GM12878 (cell line): ENCODE measurements around the gene HDAC7.

ENCODE experiments used
- POLR2A ChIP-seq: IDR thresholded peaks from 2 replicates; pipeline ENCODE4 v1.6.1; 2011; ENCODE audit warnings: low read depth, mild to moderate bottlenecking, low read length
- RELA ChIP-seq: fragments of 450-650 bp; IDR thresholded peaks from 2 replicates; pipeline ENCODE4 v1.8.0; 2014; ENCODE audit warnings: borderline replicate concordance; ENCODE audit not compliant: partially characterized antibody
- TF ChIP-seq, protein P1 (sequence below), 3 experiments: IDR thresholded peaks in 2 of 3; conservative IDR thresholded peaks in 1 of 3; 2 replicates each; pipeline ENCODE4 v1.5.1; 2011; ENCODE audit warnings: low read depth in 3 of 3, low read length in 3 of 3, mild to moderate bottlenecking in 3 of 3, control low read depth in 2 of 3, moderate library complexity in 2 of 3, inconsistent platforms in 1 of 3, mixed read lengths in 1 of 3; ENCODE audit not compliant: control insufficient read depth in 2 of 3, insufficient read depth in 1 of 3; ENCODE audit errors: extremely low read depth in 1 of 3

DNA sequence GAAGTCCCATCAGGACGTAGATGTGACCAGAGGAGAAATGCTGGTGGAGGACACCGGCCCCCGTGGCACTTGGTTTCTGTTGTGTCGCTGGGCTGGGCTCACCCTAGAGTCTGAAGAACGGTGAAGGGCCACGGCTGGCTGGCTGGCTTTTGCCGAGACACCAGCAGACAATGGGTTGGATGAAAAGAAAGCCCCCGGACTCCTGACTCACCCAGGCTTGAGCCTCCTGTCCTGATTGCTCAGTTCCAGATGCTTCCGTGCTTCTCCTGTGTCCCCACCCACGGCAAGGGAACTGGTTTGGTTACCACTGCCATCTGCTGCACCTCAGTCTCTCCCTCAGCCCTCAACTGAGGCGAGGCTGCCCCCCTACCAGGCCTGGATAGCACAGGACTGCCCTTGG lies 84.1 kb downstream of the HDAC7 start:
- TF ChIP-seq POLR2A (no peak), RELA (no peak)
- TF ChIP-seq, protein P1, sequence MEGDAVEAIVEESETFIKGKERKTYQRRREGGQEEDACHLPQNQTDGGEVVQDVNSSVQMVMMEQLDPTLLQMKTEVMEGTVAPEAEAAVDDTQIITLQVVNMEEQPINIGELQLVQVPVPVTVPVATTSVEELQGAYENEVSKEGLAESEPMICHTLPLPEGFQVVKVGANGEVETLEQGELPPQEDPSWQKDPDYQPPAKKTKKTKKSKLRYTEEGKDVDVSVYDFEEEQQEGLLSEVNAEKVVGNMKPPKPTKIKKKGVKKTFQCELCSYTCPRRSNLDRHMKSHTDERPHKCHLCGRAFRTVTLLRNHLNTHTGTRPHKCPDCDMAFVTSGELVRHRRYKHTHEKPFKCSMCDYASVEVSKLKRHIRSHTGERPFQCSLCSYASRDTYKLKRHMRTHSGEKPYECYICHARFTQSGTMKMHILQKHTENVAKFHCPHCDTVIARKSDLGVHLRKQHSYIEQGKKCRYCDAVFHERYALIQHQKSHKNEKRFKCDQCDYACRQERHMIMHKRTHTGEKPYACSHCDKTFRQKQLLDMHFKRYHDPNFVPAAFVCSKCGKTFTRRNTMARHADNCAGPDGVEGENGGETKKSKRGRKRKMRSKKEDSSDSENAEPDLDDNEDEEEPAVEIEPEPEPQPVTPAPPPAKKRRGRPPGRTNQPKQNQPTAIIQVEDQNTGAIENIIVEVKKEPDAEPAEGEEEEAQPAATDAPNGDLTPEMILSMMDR (IDR thresholded peaks at IDR 0.05 in 2 of 3, conservative IDR thresholded peaks at IDR 0.05 in 1 of 3; ENCODE audit: control insufficient read depth in 2 of 3, extremely low read depth in 1 of 3, insufficient read depth in 1 of 3, low read depth in 3 of 3, low read length in 3 of 3) = no peak
